Measurements from ENCODE around the gene ZFR2.

- TF ChIP-seq CTCF (conservative IDR thresholded peaks at IDR 0.05; ENCODE audit: low read depth, low read length) (no peak), EZH2 (IDR thresholded peaks at IDR 0.05; ENCODE audit: low read length, unreplicated experiment) (no peak), EZH2phosphoT487 (IDR thresholded peaks at IDR 0.05; ENCODE audit: borderline replicate concordance, low read length) (no peak)
Measured at GRCh38 chr19:3785451-3785937, 83.3 kb downstream of the ZFR2 start.
